Omental fat pad (tissue), 4 donors: ENCODE data around the gene RBBP6. TPM values are rescaled to one million over a fixed set of nuclear protein-coding genes. Genes with fewer than 3 reads are reported as not detected.
A peak's percentile ranks its signal among the peaks of the same experiment; 100 is the strongest.

ENCODE experiments used
- ATAC-seq: fragments of 150-250 bp; one replicate; pipeline ENCODE4 v1.9.1; 2016; ENCODE audit warnings: mild to moderate bottlenecking, moderate library complexity; ENCODE audit not compliant: low FRiP score
- DNase-seq: peaks from one replicate; pipeline ENCODE4 v3.0.0-alpha.2; 2019; ENCODE audit warnings: low spot score
- CTCF ChIP-seq, 3 donors: fragments of 450-650 bp; IDR thresholded peaks; one replicate each; pipeline ENCODE4 v1.5.1; 2016 to 2017; ENCODE audit warnings: antibody characterized with exemption in 3 of 3, mild to moderate bottlenecking in 3 of 3, moderate library complexity in 2 of 3
- total RNA-seq, 4 donors: library from RNA; depleted of rRNA; stranded (reverse); fragments of >200 nt; gene quantifications; one replicate each; pipeline ENCODE4 v1.1.0, GENCODE V29; 2016

Gene RBBP6
- total RNA-seq, 4 donors from 2014 or later: 48.5 to 91.6 (median 80.4) TPM

GRCh38 chr16:24536671-24537070 is 2.7 kb upstream of the RBBP6 start:
- ATAC-seq (no peak), DNase-seq (no peak)
- no peak for TF ChIP-seq CTCF (IDR thresholded peaks at IDR 0.05)

GRCh38 chr16:24537474-24538337 is 1.7 kb upstream of the RBBP6 start:
- ATAC-seq: no peak
- no peak for DNase-seq
- no peak for TF ChIP-seq CTCF (IDR thresholded peaks at IDR 0.05)

GRCh38 chr16:24538756-24539294 is 541 bp upstream of the RBBP6 start:
- DNase-seq: no peak
- TF ChIP-seq CTCF (IDR thresholded peaks at IDR 0.05): no peak
- peak; percentile 50 for ATAC-seq

GRCh38 chr16:24539850-24540601 is 660 bp downstream of the RBBP6 start:
- no peak for TF ChIP-seq CTCF (IDR thresholded peaks at IDR 0.05)
- DNase-seq: no peak
- peak; percentile 57 for ATAC-seq

- no peak for TF ChIP-seq CTCF (IDR thresholded peaks at IDR 0.05)
- no peak for ATAC-seq
Observed at GRCh38 chr16:24540602-24541210, 1.3 kb downstream of the RBBP6 start.

GRCh38 chr16:24541233-24541933 is 2.0 kb downstream of the RBBP6 start:
- ATAC-seq: no peak
- no peak for TF ChIP-seq CTCF (IDR thresholded peaks at IDR 0.05)
- DNase-seq: no peak

More at GRCh38 chr16:24540602-24541210, 1.3 kb downstream of the RBBP6 start:
- DNase-seq: no peak
